Lower leg skin (tissue), 3 donors: Measurements from ENCODE around the gene UBE2I.
"Not testable (repeated sequence)": the region's sequence is repeated elsewhere in the genome, so short reads cannot be mapped to it uniquely, and the experiment has no call there.

Experiments used
- POLR2A ChIP-seq, 2 donors: fragments of 450-650 bp; IDR thresholded peaks; one replicate each; pipeline ENCODE4 v1.6.1; 2016 to 2017; ENCODE audit warnings: antibody characterized with exemption in 2 of 2, mild to moderate bottlenecking in 1 of 2, moderate library complexity in 1 of 2
- TF ChIP-seq, protein P1 (sequence below), 3 donors: fragments of 450-650 bp; IDR thresholded peaks; one replicate each; pipeline ENCODE4 v1.5.1; 2016; ENCODE audit warnings: antibody characterized with exemption in 3 of 3, mild to moderate bottlenecking in 3 of 3, moderate library complexity in 2 of 3

DNA sequence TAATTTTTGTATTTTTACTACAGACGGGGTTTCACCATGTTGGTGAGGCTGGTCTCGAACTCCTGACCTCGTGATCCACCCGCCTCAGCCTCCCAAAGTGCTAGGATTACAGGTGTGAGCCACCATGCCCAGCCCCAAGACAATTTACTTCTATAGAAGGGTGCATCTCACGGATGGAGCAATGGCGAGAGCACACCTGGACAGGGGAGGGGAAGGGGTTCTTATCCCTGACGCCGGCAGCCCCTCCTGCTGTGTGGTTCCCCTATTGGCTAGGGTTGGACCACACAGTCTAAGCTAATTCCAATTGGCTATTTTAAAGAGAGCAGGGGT lies 12.8 kb upstream of the UBE2I start:
- TF ChIP-seq, protein P1, sequence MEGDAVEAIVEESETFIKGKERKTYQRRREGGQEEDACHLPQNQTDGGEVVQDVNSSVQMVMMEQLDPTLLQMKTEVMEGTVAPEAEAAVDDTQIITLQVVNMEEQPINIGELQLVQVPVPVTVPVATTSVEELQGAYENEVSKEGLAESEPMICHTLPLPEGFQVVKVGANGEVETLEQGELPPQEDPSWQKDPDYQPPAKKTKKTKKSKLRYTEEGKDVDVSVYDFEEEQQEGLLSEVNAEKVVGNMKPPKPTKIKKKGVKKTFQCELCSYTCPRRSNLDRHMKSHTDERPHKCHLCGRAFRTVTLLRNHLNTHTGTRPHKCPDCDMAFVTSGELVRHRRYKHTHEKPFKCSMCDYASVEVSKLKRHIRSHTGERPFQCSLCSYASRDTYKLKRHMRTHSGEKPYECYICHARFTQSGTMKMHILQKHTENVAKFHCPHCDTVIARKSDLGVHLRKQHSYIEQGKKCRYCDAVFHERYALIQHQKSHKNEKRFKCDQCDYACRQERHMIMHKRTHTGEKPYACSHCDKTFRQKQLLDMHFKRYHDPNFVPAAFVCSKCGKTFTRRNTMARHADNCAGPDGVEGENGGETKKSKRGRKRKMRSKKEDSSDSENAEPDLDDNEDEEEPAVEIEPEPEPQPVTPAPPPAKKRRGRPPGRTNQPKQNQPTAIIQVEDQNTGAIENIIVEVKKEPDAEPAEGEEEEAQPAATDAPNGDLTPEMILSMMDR (IDR thresholded peaks at IDR 0.05): not testable (repeated sequence)
- TF ChIP-seq POLR2A (IDR thresholded peaks at IDR 0.05): not testable (repeated sequence)
